Lower leg skin (tissue), 3 donors: ENCODE results near the gene TMEM144.
"Not testable (repeated sequence)": the region's sequence is repeated elsewhere in the genome, so short reads cannot be mapped to it uniquely, and the experiment has no call there.

Experiments used
- POLR2A ChIP-seq, 2 donors: fragments of 450-650 bp; IDR thresholded peaks; one replicate each; pipeline ENCODE4 v1.6.1; 2016 to 2017; ENCODE audit warnings: antibody characterized with exemption in 2 of 2, mild to moderate bottlenecking in 1 of 2, moderate library complexity in 1 of 2
- TF ChIP-seq, protein P1 (sequence below), 3 donors: fragments of 450-650 bp; IDR thresholded peaks; one replicate each; pipeline ENCODE4 v1.5.1; 2016; ENCODE audit warnings: antibody characterized with exemption in 3 of 3, mild to moderate bottlenecking in 3 of 3, moderate library complexity in 2 of 3

GRCh38 chr4:158224999-158225398, 14.7 kb downstream of the TMEM144 start:
- TF ChIP-seq, protein P1, sequence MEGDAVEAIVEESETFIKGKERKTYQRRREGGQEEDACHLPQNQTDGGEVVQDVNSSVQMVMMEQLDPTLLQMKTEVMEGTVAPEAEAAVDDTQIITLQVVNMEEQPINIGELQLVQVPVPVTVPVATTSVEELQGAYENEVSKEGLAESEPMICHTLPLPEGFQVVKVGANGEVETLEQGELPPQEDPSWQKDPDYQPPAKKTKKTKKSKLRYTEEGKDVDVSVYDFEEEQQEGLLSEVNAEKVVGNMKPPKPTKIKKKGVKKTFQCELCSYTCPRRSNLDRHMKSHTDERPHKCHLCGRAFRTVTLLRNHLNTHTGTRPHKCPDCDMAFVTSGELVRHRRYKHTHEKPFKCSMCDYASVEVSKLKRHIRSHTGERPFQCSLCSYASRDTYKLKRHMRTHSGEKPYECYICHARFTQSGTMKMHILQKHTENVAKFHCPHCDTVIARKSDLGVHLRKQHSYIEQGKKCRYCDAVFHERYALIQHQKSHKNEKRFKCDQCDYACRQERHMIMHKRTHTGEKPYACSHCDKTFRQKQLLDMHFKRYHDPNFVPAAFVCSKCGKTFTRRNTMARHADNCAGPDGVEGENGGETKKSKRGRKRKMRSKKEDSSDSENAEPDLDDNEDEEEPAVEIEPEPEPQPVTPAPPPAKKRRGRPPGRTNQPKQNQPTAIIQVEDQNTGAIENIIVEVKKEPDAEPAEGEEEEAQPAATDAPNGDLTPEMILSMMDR (IDR thresholded peaks at IDR 0.05) = not testable (repeated sequence)
- TF ChIP-seq POLR2A (IDR thresholded peaks at IDR 0.05) = not testable (repeated sequence)
